Measurements from ENCODE around the gene MAP3K10.
"Not testable (repeated sequence)": the region's sequence is repeated elsewhere in the genome, so short reads cannot be mapped to it uniquely, and the experiment has no call there.

MAP3K10 gene

DNA sequence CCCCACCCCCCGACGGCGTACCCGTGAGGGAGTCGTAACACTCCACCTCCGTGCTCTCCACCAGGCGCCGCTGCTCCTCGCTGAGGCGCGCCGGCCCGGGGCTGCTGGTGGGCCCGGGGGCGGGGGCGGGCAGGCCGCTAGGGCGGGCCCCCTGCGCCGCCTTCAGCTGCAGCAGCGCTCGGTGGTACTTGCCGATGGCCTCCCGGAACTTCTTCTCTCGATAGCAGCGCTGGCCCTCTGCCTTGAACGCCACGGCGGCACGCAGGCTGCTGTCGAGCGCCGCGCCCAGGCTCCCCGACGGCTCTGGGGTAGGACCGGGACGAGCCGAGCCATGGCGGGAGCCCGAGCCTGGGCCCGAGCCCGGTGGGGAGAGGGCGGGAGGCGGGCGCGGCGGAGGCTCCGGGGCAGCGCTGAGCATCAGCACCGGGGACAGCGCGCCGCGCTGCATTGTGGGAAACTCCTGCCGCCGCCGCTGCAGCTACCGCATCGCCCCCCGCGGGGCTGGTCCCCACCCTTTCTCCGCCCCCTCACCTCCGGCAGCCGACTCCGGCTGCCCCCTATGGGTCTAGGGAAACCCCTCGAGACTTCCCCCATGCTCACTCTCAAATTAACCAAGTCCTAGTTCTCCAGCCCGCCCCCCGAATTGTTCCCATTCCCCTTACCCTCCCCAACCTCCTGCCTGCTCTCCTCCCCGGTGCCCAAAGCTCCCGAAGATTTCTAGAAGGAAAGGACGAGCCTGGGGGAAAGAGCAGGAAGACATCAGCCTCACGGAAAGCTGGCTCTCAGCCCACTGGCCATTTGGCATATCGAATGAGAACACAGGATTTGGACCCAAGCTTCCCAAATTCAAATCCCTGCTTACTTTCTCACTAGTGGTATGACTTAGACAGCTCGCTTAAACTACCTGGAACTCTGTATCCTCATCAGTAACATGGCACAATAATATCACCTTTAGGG lies 27.0 kb downstream of the MAP3K10 start, which contains the start of gene TTC9B:
Gene TTC9B (minus strand): TSS at position 451 of the 957 bp plus-strand sequence. CDS start 3 bp downstream, at position 448.
- DNase-seq: no peak

DNA sequence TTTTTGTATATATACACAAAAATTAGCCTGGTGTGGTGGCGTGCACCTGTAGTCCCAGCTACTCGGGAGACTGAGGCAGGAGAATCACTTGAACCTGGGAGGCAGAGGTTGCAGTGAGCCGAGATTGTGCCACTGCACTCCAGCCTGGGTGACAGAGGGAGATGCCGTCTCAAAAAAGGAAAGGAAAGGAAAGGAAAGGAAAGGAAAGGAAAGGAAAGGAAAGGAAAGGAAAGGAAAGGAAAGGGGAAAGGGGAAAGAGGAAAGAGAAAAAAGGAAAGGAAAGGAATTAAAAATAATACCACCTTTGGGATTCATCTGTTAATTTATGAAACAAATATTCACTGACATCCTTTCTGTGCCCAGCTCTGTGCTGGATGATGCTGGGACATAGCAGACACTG lies 27.8 kb downstream of the MAP3K10 start:
- DNase-seq: not testable (repeated sequence)

DNA sequence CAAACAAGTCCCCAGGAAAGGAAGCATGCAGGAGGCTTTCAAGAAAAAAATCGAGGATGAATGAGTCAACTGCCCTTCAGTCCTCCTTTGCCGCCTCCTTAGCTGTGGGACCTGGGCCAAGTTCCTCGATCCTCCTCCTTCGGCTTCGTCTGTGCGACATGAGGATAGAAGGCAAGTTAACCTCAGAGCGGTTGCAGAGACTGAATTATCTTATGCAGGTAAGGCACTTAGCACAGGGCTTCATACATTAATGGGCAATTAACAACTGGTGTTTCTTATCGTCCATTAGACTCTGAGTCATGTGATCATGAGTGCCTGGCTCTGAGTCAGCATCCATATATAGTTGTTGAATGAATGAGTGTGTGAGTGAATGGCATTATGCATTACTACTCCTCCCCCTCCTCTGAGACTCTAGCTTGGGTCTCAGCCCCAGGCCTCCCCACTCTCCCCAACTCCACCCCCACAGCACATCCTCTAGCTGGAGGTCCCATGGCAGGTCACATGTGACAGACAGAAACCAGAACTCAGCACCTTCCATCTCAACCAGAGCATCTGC lies 28.6 kb downstream of the MAP3K10 start:
- no peak for DNase-seq

DNA sequence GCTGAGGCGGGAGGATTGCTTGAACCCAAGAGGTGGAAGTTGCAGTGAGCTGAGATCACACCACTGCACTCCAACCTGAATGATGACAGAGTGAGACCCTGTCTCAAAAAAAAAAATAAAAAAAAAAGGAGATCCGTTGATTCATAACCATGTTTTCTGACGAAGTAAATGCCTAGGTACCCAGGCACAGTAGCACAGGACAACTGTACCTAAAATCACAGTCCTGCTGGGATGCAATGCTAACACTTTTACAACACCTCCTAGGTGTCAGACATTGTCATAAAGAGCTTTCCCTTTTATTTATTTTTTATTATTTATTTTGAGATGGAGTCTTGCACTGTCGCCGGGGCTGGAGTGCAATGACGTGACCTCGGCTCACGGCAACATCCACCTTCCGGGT lies 29.4 kb downstream of the MAP3K10 start:
- DNase-seq: no peak

DNA sequence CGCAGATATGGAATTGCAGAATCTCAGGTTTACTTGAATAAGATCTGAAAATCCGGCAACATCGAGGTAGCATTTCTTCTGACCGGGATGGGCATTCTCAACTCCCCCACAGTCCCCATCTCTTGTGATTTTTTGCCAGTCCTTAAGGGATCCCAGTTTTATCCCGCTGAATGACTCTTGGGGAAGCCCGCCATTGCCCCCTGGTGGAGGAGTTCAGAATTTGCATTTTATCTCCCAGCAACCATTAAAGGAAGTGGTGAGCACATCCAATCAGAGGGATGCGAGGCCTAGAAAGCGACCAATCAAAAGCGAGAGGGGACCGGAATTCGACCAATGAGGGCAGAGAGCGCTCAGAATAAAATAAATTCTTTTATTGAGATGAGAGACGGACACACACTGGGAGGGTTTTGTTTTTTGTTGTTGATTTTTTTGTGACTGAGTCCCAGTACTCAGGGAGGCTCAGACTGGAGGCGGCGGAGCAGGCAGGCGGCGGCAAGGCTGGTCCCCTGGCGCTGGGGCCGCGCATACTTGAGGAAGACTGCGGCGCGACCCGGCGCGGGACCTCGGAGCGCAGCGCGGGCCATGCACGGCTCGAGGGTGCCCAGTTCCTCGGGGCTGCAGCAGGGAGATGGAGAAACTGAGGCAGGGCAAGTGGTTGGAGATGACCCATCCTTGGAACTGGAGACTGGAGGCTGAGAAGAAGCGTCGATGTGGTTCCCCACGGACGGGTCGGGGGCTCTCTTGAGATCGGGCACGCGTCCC lies 30.8 kb downstream of the MAP3K10 start:
- peak; percentile 81 for DNase-seq

DNA sequence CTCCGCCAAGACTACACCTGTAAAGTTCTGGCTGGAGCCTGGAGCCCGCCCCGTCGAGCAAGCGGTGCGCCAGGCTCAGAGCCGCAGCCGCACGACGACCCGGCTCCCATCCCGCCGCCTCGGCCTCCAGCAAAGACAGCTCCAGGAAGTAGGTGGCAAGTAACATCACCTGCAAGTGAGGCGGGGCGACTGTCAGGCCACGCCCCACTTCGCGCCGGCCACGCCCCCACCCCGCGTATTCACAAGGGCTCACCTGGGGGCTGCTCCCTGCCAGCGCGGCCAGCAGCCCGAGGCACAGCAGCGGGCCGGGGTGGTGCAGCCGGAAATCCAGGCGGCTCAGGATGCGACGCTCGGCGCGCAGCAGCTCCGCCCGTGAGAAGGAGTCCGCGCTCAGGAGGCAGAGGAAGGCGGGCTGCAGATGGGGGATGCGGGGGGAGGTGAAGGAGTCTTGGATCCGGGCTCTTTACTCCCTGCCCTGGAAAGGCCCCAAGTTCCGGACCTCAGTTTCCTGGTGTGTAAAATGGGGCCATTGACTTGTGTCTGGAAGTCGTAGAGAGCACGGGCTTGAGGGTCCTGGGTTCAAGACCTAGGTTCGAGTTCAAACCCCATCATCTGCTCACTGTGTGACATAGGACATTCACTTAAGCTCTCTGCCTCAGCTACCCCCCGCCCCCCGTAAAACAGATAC lies 32.1 kb downstream of the MAP3K10 start:
- no peak for DNase-seq

DNA sequence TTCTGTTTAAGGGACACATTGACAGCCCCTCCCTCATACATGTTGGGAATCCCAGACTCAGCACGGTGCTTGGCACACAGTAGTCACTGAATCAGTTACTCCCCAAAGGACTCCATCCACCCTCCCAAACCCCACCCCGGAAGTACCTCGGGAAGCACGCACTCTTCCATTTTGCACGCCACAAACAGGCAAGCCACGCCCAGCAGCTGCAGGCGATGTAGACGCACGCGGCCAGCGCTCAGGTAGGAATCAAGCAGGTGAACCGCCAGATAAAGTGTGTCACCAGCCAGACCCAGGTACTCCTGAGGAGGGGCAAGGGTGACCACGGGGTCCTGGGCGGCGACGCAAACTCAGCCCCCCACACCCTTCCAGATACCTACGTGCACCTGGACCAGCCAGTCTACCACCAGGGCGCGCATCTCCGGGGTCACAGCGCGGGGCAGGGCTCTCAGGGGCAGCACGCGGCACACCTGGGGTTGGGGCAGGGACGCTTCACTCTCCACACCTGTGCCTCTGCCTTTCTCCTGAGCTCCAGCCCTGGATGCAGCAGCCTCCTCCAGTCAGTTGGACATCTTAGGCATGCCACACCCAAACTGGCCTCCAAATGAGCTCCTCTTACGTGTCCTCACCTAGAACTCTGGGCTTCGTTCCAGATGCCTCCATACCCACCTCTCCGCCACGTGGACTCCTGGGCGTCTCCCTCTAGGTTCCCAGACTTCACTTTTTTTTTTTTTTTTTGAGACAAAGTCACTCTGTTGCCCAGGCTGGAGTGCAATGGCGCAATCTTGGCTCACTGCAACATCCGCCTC lies 33.3 kb downstream of the MAP3K10 start:
- DNase-seq: no peak

DNA sequence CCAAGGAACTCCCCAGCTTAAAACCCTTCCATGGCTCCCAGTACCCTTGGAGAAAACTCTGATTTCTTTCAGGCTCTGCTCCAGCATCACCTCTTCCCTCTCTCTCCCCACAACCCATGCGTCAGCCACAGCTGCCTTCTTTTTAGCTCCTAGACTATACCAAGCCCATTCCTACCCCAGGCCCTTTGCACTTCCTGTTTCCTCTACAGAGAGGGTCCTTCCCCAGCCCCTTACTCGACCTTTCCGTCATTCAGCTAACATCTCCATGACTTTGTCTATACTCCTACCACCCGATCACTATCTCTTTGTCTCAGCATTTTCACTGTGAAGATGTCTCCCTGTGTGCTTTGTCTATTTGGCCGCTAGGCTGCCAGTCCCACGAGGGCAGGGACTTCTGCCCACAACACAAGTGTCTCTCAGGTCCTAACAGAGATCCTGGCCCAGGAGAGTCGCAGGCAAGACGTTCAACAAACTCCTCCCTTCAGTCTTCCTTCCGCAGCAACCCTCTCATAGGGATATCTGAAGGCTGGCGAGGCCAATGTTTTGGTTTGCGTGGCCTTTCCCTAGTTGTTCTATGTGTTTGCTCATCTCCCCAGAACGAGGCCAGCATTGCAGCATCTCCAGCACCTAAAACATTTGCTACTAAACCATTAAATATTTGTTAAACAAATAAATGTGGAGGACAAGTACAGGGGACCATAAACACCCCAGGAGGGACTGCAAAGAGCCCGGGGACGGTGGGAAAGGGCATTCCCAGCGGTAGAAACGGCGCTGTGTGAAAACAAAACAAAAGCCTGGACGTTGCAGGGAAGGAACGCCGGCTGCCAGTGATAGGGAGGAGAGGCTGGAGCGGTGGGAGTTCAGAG lies 34.4 kb downstream of the MAP3K10 start:
- DNase-seq: no peak

DNA sequence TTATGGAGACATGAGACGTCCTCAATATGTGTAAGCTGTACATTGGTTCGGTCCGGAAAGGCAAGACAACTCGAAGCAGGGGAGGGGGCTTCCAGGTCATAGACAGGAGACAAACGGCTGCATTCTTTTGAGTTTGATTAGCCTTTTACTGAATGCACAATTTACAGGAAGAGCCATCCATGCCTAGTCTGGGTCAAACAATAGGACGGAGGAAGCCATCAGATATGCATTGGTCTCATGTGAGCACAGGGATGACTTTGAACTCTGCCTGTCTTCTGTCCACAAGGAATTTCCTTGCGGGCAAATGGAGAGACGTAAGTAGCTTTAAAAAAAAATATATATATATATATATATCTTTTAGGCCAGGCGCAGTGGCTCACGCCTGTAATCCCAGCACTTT lies 37.1 kb downstream of the MAP3K10 start:
- no peak for DNase-seq

DNA sequence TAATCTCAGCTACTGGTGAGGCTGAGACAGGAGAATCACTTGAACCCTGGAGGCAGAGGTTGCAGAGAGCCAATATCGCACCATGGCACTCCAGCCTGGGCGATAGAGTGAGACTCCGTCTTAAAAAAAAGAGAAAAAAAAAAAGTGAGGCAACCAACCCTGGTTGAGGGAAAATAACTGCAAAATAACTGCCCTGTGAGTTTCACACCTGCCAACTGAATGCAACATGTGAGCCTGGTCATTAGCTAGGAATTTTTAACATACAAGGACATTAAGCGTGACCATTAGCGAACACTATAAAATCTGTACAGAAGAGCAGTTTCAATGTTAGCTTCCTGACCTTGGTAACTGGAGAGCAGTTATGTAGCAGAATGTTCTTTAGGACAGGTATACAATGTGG lies 37.6 kb downstream of the MAP3K10 start:
- no peak for DNase-seq

DNA sequence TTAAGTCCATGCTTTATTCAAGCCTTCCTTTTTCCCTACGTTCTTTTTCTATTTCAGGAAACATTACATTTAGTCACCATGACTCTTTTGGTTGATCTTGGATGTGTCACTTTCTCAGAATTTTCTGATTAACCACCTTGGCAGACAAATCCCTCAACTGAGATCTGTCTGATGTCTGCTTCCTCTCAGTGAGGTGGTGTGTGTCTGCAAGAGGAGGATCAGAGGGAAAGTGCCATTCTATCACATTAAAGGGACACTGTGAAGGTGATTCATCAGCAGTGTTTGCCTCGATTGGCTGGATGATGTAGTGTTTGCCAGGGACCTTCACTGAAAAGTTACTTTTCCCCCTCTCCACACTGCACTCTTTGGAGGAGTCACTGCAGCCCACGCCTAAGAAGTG lies 38.3 kb downstream of the MAP3K10 start:
- no peak for DNase-seq

DNA sequence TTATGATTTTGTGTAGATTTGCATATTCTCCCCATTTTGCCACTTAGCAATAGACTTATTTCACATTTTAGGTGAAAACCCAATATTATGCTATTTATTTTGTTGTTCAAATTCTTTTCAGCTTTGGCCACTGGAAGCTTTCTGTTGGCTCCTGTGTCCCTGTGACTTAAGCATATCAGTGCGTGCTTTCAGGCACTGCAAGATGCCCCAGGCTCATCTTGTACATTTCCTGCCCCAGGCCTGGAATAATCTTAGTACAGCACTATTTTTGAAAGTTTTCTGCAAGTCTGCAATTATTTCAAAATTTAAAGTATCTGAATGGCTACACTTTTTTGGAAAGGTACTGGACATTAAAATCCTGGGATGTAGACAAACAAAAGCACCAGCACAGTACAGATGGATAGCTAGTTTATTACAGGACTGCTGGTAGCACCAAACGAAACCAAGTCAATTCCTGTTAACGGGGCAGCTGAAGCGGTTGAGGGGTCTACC lies 38.7 kb downstream of the MAP3K10 start:
- no peak for DNase-seq

DNA sequence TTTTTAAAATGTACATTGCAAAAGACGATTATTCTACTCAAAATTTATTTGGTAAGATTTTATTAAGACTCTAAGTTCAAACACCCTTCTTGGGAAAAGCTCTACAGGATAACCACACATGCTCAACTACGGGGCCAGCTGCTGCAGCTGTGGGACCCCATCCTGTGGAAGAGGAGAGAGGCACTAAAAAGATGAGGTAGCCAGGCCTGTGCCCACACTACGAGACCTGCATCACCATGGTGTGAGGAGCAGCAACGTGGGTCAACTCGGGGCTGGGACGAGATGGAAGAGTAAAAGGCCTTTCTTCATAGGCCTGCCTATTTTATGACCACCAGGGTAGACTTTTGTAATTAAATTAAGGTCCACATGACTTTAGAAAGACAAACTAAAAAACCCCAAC lies 39.8 kb downstream of the MAP3K10 start:
- no peak for DNase-seq

DNA sequence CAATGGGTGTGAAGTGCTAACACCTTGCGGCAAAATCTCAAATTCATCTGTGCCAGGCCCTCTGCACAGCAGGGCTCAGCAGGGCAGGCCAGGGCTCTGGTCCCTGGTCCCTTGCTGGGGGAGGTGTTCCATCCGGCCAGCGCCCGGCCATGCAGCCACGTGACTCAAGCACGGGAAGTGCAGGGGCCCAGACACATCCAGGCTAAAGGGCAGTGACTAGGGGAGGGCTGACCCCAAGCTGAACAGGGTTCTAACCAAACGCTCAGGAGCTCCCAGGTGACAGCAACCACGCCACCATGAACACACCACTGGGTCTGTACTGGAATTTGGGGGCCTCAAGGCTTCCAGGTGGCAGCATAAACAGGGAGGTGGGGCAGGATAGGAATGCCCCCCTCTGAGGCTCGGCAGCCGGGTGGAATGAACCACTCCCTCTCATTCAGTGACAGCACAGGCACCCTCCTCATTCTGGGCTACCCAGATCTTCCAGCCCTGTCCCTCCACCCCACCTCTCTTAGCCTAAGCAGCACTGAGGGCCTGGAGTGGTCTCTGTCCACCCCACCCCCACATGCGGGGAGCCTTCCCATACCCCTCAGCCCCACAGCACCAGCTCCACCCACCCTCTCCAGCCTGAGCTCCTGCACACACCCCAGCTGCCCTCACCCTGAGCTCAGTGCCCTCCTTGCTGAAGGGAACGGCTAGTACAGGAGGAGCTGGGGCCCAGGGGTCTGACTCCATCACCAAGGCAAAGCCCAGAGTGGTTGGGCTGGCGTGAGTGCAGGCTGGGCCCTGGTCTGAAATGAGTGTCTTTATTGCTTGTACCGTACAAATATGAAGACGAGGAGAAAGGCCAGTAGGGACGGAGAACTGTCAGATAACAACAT lies 40.6 kb downstream of the MAP3K10 start:
- DNase-seq: no peak

DNA sequence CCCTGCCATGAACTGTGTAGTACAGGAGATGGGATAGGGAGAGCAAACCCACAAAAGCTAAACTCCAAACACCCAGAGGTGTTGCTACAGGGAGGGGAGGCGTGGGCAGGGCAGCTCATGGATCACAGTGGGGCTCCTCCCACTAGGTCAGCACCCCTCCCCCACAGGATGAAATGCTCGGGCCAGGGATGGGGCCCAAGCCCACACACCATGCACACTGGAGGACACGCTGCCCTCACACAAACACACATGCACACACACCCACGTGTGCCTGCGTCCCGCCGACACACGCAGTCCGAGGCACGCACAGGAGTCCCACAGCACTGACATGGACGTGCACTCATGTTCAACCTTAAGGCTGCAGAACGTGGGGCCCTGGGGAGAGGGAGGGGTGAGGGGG lies 41.3 kb downstream of the MAP3K10 start:
- no peak for DNase-seq

DNA sequence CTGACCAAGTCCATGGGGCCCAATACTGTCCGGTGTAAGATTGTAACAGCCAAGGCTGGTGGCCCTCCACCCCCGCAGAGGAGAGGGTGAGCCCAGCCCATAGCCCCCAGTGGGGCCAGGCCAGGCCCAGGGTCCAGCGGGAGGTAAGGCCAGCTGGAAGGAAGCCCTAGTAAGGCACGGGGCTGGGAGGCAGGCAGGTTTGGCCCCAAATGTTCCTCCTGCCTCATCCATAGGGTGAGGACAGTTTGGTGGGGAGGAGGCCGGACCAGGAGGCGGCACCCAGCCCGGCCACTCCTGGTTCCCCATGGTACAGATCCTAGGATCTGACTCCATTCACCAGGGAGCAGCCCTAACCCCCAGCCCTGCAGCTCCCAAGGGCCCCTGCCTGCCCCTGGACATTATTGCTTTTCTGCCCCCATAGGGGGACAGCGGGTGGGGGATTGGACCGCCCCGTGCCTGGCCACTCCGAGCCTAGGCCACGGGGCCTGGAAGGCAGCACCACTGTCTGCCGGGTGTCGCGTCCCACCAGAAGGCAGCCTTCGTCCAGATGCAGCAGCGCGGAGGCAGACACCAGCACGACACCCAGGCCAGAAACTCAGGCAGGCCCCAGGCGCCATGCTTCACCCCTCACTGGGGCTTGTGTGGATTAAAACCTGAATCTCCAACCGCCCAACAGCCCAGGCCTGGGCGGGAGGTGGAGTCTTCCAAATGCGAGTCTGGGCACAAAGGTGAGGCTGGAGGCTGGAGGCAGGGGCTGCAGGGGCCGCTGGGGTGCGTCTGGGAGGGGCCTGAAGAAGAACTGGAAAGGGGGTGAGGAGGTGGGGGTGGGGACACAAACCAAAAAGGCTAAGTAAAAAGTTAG lies 42.0 kb downstream of the MAP3K10 start:
- no peak for DNase-seq

DNA sequence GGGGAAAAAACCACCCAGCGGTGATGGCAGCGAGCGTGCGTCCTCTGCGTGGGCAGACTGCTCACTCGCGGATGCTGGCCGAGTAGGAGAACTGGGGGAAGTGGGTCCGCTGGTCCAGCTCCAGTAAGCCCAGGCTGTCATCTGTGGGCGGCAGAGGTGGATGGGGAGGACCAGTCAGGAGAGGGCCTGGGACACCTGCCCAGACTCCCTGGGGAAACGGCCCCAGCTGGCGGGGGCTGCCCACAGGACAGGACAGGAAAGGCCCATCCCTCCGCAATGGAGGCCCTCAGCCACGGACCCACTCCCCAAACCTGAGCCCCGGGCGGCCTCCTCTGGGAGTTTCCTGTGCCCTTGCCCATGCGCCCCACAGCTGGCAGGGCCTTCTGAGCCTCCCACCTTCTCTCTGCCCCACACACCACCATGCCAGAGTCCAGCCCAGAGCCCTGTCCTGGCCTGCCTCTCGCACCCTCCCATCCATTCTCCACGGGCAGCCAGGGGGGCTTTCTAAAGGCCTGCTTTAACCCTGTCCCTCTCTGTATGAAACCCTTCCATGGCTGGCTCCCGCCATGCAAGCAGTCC lies 42.7 kb downstream of the MAP3K10 start:
- no peak for DNase-seq

All from right forelimb (tissue), 1 donor.